ENCODE results near the gene SP2.

The SP2 gene

GRCh38 chr17:47945529-47946508, 49.8 kb downstream of the SP2 start:
- no peak for FAIRE-seq
- DNase-seq (ENCODE audit: extremely low spot score, insufficient read length, low read depth): no peak

- FAIRE-seq (no peak), DNase-seq (ENCODE audit: extremely low spot score, insufficient read length, low read depth) (no peak)
Measured at GRCh38 chr17:47946516-47946915, 50.5 kb downstream of the SP2 start.

- peak; percentile 87 for FAIRE-seq
- peak; percentile 60 for DNase-seq (ENCODE audit: extremely low spot score, insufficient read length, low read depth)
Measured at GRCh38 chr17:47946929-47947397, 50.9 kb downstream of the SP2 start.

- FAIRE-seq (no peak), DNase-seq (ENCODE audit: extremely low spot score, insufficient read length, low read depth) (no peak)
Measured at GRCh38 chr17:47948706-47949196, 52.7 kb downstream of the SP2 start.

- DNase-seq (ENCODE audit: extremely low spot score, insufficient read length, low read depth) (peak; percentile 42), FAIRE-seq (peak; percentile 84)
Measured at GRCh38 chr17:47949197-47949759, 53.2 kb downstream of the SP2 start.

- FAIRE-seq: peak; percentile 73
Measured at GRCh38 chr17:47949946-47950345, 53.9 kb downstream of the SP2 start.

GRCh38 chr17:47950448-47950847, 54.4 kb downstream of the SP2 start:
- DNase-seq (ENCODE audit: extremely low spot score, insufficient read length, low read depth) (no peak), FAIRE-seq (no peak)

More at GRCh38 chr17:47949946-47950345, 53.9 kb downstream of the SP2 start:
- no peak for DNase-seq (ENCODE audit: extremely low spot score, insufficient read length, low read depth)

GRCh38 chr17:47952171-47953021, 56.4 kb downstream of the SP2 start:
- DNase-seq (ENCODE audit: extremely low spot score, insufficient read length, low read depth): no peak
- FAIRE-seq: no peak

- FAIRE-seq (no peak), DNase-seq (ENCODE audit: extremely low spot score, insufficient read length, low read depth) (no peak)
Measured at GRCh38 chr17:47953909-47954308, 57.9 kb downstream of the SP2 start.

- FAIRE-seq (no peak), DNase-seq (ENCODE audit: extremely low spot score, insufficient read length, low read depth) (no peak)
Measured at GRCh38 chr17:47955497-47956461, 59.7 kb downstream of the SP2 start.

- DNase-seq (ENCODE audit: extremely low spot score, insufficient read length, low read depth) (no peak), FAIRE-seq (no peak)
Measured at GRCh38 chr17:47956791-47957590, 61.0 kb downstream of the SP2 start.

- no peak for FAIRE-seq
- DNase-seq (ENCODE audit: extremely low spot score, insufficient read length, low read depth): no peak
Measured at GRCh38 chr17:47957591-47958490, 61.8 kb downstream of the SP2 start, which contains the start of gene PRR15L. Gene PRR15L, minus strand, starts transcription at chr17:47957883. Its CDS starts 4,649 bp downstream, at chr17:47953234.

GRCh38 chr17:47959825-47960655, 64.0 kb downstream of the SP2 start:
- FAIRE-seq (no peak), DNase-seq (ENCODE audit: extremely low spot score, insufficient read length, low read depth) (no peak)

GRCh38 chr17:47961406-47961805, 65.4 kb downstream of the SP2 start:
- no peak for FAIRE-seq
- no peak for DNase-seq (ENCODE audit: extremely low spot score, insufficient read length, low read depth)

GRCh38 chr17:47962901-47963300, 66.9 kb downstream of the SP2 start:
- DNase-seq (ENCODE audit: extremely low spot score, insufficient read length, low read depth) (no peak), FAIRE-seq (no peak)

GRCh38 chr17:47964856-47965255, 68.8 kb downstream of the SP2 start:
- DNase-seq (ENCODE audit: extremely low spot score, insufficient read length, low read depth) (no peak), FAIRE-seq (no peak)

All from GM18507 (cell line).